Dendritic cell treated with granulocyte-macrophage colony-stimulating factor and Interleukin-4, amounts not matched to agents 40 ng/mL and 50 ng/mL, for 4 days (primary cell): ENCODE results near the gene GRAP.
"Not testable (repeated sequence)": the region's sequence is repeated elsewhere in the genome, so short reads cannot be mapped to it uniquely, and the experiment has no call there.

Source experiments
- H3K27ac Mint-ChIP-seq: one replicate; pipeline ENCODE4 v1.8.0; 2022; ENCODE audit warnings: mild to moderate bottlenecking, mixed read lengths
- H3K27me3 Mint-ChIP-seq: one replicate; pipeline ENCODE4 v1.8.0; 2022; ENCODE audit warnings: mild to moderate bottlenecking, mixed read lengths
- H3K36me3 Mint-ChIP-seq: one replicate; pipeline ENCODE4 v1.8.0; 2022; ENCODE audit warnings: low read depth, mixed read lengths
- H3K4me1 Mint-ChIP-seq: one replicate; pipeline ENCODE4 v1.8.0; 2022; ENCODE audit warnings: low read depth, mixed read lengths
- H3K4me3 Mint-ChIP-seq: one replicate; pipeline ENCODE4 v1.8.0; 2022; ENCODE audit warnings: mild to moderate bottlenecking, moderate library complexity, mixed read lengths
- H3K9me3 Mint-ChIP-seq: one replicate; pipeline ENCODE4 v1.8.0; 2022; ENCODE audit warnings: mixed read lengths
- intact Hi-C: fragments of 100-400 bp; cut with micrococcal nuclease; formaldehyde crosslinking; loops from one replicate; pipeline ENCODE4 v1.15.0; 2022

The GRAP gene

GRCh38 chr17:19030771-19031449, 15.8 kb downstream of the GRAP start:
- H3K36me3 Mint-ChIP-seq, H3K4me3 Mint-ChIP-seq, intact Hi-C loops, H3K27ac Mint-ChIP-seq, H3K27me3 Mint-ChIP-seq, H3K4me1 Mint-ChIP-seq, H3K9me3 Mint-ChIP-seq: not testable (repeated sequence)

- H3K4me3 Mint-ChIP-seq, H3K9me3 Mint-ChIP-seq, H3K36me3 Mint-ChIP-seq, H3K27me3 Mint-ChIP-seq, H3K4me1 Mint-ChIP-seq, intact Hi-C loops, H3K27ac Mint-ChIP-seq: not testable (repeated sequence)
Measured at GRCh38 chr17:19029740-19030139, 17.0 kb downstream of the GRAP start.

- H3K4me1 Mint-ChIP-seq, H3K9me3 Mint-ChIP-seq, H3K4me3 Mint-ChIP-seq, H3K27me3 Mint-ChIP-seq, H3K36me3 Mint-ChIP-seq, H3K27ac Mint-ChIP-seq, intact Hi-C loops: not testable (repeated sequence)
Measured at GRCh38 chr17:19028671-19029070, 18.1 kb downstream of the GRAP start.

- Mint-ChIP-seq H3K4me3 (no peak overlapping the region), H3K9me3 (no peaks in the 10 kb centered on the region), H3K36me3 (peaks cover 8% of the 10 kb centered on the region), H3K27me3 (no peaks in the 10 kb centered on the region), H3K27ac (no peak overlapping the region), H3K4me1 (no peaks in the 10 kb centered on the region)
- intact Hi-C loops: no loop called here
Measured at GRCh38 chr17:19024101-19025078, 22.4 kb downstream of the GRAP start.

- intact Hi-C loops: no loop called here
- no peak overlapping the region for H3K27ac Mint-ChIP-seq
- no peak overlapping the region for H3K4me3 Mint-ChIP-seq
- H3K4me1 Mint-ChIP-seq: no peaks in the 10 kb centered on the region
- no peaks in the 10 kb centered on the region for H3K9me3 Mint-ChIP-seq
- peaks cover 3% of the 10 kb centered on the region for H3K27me3 Mint-ChIP-seq
- H3K36me3 Mint-ChIP-seq: peaks cover 8% of the 10 kb centered on the region
Measured at GRCh38 chr17:19023209-19023999, 23.4 kb downstream of the GRAP start.

GRCh38 chr17:19022747-19023146, 24.0 kb downstream of the GRAP start:
- Mint-ChIP-seq H3K36me3 (peaks cover 8% of the 10 kb centered on the region), H3K27ac (no peak overlapping the region), H3K4me3 (no peak overlapping the region), H3K4me1 (no peaks in the 10 kb centered on the region), H3K27me3 (peaks cover 4% of the 10 kb centered on the region), H3K9me3 (no peaks in the 10 kb centered on the region)
- intact Hi-C loops: no loop called here

- H3K36me3 Mint-ChIP-seq: peaks cover 8% of the 10 kb centered on the region
- H3K4me3 Mint-ChIP-seq: no peak overlapping the region
- peaks cover 7% of the 10 kb centered on the region for H3K27me3 Mint-ChIP-seq
- no peaks in the 10 kb centered on the region for H3K4me1 Mint-ChIP-seq
- no peaks in the 10 kb centered on the region for H3K9me3 Mint-ChIP-seq
- intact Hi-C loops: no loop called here
- H3K27ac Mint-ChIP-seq: no peak overlapping the region
Measured at GRCh38 chr17:19022128-19022527, 24.6 kb downstream of the GRAP start.

- no peaks in the 10 kb centered on the region for H3K4me1 Mint-ChIP-seq
- no peak overlapping the region for H3K4me3 Mint-ChIP-seq
- intact Hi-C loops: no loop called here
- no peaks in the 10 kb centered on the region for H3K9me3 Mint-ChIP-seq
- H3K36me3 Mint-ChIP-seq: peaks cover 8% of the 10 kb centered on the region
- H3K27me3 Mint-ChIP-seq: peaks cover 11% of the 10 kb centered on the region
- no peak overlapping the region for H3K27ac Mint-ChIP-seq
Measured at GRCh38 chr17:19021622-19022083, 25.1 kb downstream of the GRAP start.

- H3K36me3 Mint-ChIP-seq, H3K9me3 Mint-ChIP-seq, H3K4me3 Mint-ChIP-seq, H3K4me1 Mint-ChIP-seq, H3K27ac Mint-ChIP-seq, intact Hi-C loops: not testable (repeated sequence)
- H3K27me3 Mint-ChIP-seq: peaks cover 14% of the 10 kb centered on the region
Measured at GRCh38 chr17:19021011-19021621, 25.6 kb downstream of the GRAP start.

- Mint-ChIP-seq H3K27ac (no peak overlapping the region), H3K4me1 (no peaks in the 10 kb centered on the region), H3K9me3 (no peaks in the 10 kb centered on the region), H3K27me3 (peaks cover 15% of the 10 kb centered on the region), H3K4me3 (no peak overlapping the region), H3K36me3 (peaks cover 8% of the 10 kb centered on the region)
- intact Hi-C loops: no loop called here
Measured at GRCh38 chr17:19020016-19020415, 26.7 kb downstream of the GRAP start.

- no peaks in the 10 kb centered on the region for H3K9me3 Mint-ChIP-seq
- H3K4me3 Mint-ChIP-seq: no peak overlapping the region
- no peak overlapping the region for H3K27ac Mint-ChIP-seq
- H3K4me1 Mint-ChIP-seq: no peaks in the 10 kb centered on the region
- H3K36me3 Mint-ChIP-seq: peaks cover 8% of the 10 kb centered on the region
- peaks cover 15% of the 10 kb centered on the region for H3K27me3 Mint-ChIP-seq
- intact Hi-C loops: no loop called here
Measured at GRCh38 chr17:19019041-19019941, 27.5 kb downstream of the GRAP start.

- H3K4me3 Mint-ChIP-seq: no peak overlapping the region
- peaks cover 15% of the 10 kb centered on the region for H3K27me3 Mint-ChIP-seq
- no peak overlapping the region for H3K27ac Mint-ChIP-seq
- intact Hi-C loops: no loop called here
- peaks cover 8% of the 10 kb centered on the region for H3K36me3 Mint-ChIP-seq
- H3K4me1 Mint-ChIP-seq: no peaks in the 10 kb centered on the region
- H3K9me3 Mint-ChIP-seq: no peaks in the 10 kb centered on the region
Measured at GRCh38 chr17:19018600-19018950, 28.2 kb downstream of the GRAP start.
